Measurements from ENCODE around the gene FAF1. TPM values are rescaled to one million over a fixed set of nuclear protein-coding genes. Genes with fewer than 3 reads are reported as not detected.

FAF1 gene
- total RNA-seq: 78.1 and 79.9 TPM in 2 replicates

GRCh38 chr1:50959913-50960844 is at the start of gene FAF1:
TSS of gene FAF1 (minus strand) at chr1:50960267. CDS start at chr1:50959811, 456 bp downstream.

GRCh38 chr1:50969611-50970508 is 9.8 kb upstream of the FAF1 start, which contains the start of gene CDKN2C:
TSS of gene CDKN2C (plus strand) at chr1:50970245. CDS start at chr1:50970369, 124 bp downstream.

GRCh38 chr1:50422946-50423669 is 537.0 kb downstream of the FAF1 start, which contains the start of gene DMRTA2:
TSS of gene DMRTA2 (minus strand) at chr1:50423443. CDS start at chr1:50421536, 1,907 bp downstream.

Small RNA genes lying within 50 kb of the gene (small RNA-seq; reads per million reads assigned to genes)
- gene RNU6-1026P: not detected

Other genes with a start within 250 kb of the FAF1 start
- 60.6 and 73.9 TPM in 2 replicates for gene CDKN2C, start 10.0 kb upstream of the FAF1 start, total RNA-seq
- 0.32 TPM in 1 of 2 replicates, not detected in the other for gene C1orf185, start 142.0 kb upstream of the FAF1 start, total RNA-seq

All from articular chondrocyte of knee joint (primary cell).